Hematopoietic multipotent progenitor cell (in vitro differentiated cells): Measurements from ENCODE around the gene CLCN6. TPM values are rescaled to one million over a fixed set of nuclear protein-coding genes. Genes with fewer than 3 reads are reported as not detected.

Source experiments
- DNase-seq, 3 donors: peaks; one replicate each; pipeline ENCODE4 v3.0.0-alpha.2; 2011 to 2015; ENCODE audit warnings: low read depth in 2 of 3, low spot score in 2 of 3
- total RNA-seq: library from RNA; depleted of rRNA; stranded (reverse); fragments of >200 nt; gene quantifications from one replicate; pipeline ENCODE4 v1.2.3, GENCODE V29; 2012

CLCN6 gene
- total RNA-seq: 12.7 TPM

DNA sequence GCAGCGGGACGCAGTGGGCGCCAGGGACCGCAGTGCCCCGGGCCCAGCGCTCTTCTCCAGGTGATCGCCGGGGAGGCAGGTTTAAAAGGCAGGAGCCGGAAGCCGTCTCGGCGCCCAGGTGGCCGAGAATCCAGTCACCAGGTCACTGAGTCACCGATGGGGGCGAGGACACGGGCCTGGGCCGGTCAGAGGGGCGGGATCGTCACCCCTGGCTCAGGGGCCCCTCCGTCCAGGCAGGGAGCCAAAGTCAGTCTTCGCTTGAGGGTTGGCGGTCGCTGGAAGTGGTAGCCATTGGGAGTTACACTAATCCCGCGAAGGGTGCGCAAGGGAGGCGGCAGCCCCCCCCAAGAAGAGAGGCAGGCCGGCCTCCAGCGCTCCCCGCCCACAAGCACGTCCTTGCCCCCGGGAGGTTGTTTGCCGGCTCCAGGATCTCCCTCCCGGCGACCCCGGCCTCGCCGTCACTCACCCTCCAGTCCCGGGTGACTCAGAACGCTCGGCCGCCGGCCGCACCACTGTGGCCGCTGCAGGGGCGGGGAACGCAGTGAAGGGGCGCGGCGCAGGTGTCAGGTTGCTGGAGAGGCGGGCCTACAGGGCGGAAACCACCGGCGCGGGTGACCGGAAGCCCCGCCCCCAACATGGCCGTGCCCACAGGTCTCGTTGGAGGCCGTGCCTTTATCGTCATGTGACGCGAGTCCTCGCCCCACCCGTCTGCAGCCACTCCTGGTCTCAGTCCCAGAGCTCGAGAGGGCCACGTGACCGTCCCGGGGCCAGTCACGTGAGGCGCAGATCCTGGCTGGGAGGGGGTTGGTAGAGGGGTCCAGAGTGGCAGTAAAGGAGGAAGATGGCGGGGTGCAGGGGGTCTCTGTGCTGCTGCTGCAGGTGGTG, at the start of gene CLCN6, which contains the start of gene MTHFR:
Gene CLCN6 (plus strand): TSS at position 770 of the 885 bp plus-strand sequence. CDS start 72 bp downstream, at position 842.
Gene MTHFR (minus strand): TSS at position 543 of the 885 bp plus-strand sequence. CDS start 2,848 bp downstream, outside the sequence.
- peak; percentile 91 to 99 (median 99) for DNase-seq

DNA sequence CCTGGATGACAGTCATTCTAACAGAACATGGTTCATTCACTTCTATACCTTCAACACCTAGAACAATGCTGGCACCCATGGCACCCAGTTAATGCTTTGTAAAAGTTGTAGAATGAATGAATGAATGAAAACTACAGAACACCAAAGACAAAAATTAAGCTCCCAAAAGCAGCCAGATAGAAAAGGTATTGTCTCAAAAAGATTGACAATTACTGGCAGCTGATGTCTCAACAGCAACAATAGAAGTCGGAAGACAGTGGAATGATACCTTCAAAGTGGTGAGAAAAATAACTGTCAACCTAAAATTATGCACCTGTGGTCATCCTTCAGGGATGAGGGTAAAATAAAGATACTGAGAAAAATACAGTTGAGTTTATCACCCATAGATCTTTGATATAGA, 48.9 kb upstream of the CLCN6 start:
- DNase-seq: no peak

DNA sequence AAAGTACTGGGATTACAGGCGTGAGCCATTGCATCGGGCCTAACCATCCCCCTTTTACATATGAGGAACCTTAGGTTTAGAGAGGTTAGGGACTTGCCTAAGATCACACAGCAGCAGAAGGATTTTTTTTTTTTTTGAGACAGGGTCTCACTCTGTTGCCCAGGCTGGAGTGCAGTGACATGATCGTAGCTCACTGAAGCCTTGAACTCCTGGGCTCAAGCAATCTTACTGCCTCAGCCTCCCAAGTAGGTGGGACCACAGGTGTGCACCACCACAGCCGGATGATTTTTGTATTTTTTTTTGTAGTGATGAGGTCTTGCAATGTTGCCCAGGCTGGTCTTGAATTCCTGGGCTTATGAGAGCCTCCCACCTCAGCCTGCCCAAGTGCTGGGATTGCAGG, 46.2 kb upstream of the CLCN6 start:
- DNase-seq: no peak

DNA sequence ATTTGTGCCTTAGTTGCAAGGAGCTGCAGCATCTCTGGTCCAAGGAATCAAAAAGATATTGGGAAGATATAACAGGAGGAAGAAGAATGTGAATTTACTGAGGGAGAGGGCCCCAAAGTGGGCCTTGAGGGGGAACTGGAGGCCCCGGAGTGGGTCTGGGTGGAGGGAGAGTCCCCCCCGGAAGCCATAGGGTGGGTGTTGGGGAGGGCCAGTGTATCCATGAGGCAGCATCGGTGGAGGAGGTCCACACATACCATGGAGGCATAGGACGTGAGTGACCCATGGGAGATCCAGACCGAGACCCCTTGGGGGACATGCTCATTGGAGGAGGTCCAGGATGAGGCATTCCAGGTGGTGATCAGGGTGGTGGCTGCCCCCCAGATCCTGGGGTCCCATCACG, 44.7 kb upstream of the CLCN6 start:
- DNase-seq: no peak

DNA sequence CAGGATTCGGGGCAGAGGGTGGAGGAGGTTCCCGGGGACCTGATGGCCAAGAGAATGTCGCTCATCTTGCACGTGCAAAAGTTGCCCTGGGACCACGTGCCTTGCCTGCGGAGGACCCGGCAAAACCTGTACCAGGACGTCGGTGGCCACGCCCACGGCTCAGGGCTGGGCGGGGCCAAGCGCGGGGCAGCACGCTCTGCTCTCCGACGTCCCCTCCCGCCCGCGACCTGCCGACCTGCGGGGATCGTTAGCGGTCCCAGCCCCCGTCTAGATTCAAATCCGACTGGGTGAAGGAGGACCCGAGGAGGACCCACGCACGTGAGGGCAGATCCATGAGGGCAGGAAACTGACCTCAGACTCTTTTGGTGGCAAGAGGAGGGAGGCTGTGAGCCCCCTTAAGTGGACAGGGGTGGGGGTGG, 44.0 kb upstream of the CLCN6 start, which contains the start of gene C1orf167:
Gene C1orf167 (plus strand): TSS at position 206 of the 419 bp plus-strand sequence. CDS start 2,208 bp downstream, outside the sequence.
- DNase-seq: peak in 2 of 3 donors; percentile 24 to 27

- no peak for DNase-seq
These were observed 41.9 kb upstream of the CLCN6 start for GRCh38 chr1:11764115-11764514.

GRCh38 chr1:11764519-11764918, 41.5 kb upstream of the CLCN6 start:
- DNase-seq: no peak

DNA sequence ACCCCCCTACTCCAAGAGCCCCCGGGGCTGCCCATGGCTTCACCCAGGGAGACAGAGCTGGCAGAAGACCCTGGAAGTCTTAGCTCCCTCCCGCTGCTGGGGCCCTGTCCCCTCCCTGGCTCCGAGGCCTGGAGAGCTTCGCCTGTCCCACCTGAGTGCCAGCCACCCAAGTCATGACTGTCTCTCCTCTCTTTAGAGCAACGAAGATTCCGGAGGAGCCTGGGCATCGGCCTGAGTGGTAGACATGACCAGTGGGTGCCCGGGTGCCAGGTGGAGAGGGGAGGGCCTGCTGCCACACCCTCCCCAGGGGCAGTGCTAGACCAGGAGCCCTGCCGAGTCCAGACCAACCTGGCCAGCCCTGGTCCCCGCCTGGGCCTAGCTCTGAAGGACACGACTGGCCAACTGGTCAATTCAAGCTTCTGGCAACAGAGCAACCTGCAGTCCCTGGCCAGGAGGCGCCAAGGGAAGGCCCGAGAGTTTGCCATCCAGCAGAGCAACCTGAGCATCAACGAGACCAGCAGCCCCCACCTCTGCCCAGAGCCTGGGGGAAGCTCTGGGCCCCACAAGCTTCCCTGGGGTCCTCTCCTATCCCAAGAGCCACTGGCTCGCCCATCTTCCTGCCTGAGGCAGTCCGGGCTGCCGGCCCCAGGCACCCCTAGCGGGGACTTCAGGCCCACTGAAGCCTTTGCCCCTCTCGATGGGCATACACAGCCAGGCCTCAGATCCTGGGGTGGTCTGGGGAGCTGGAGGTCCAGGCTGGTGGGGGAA, 40.1 kb upstream of the CLCN6 start:
- no peak for DNase-seq

DNA sequence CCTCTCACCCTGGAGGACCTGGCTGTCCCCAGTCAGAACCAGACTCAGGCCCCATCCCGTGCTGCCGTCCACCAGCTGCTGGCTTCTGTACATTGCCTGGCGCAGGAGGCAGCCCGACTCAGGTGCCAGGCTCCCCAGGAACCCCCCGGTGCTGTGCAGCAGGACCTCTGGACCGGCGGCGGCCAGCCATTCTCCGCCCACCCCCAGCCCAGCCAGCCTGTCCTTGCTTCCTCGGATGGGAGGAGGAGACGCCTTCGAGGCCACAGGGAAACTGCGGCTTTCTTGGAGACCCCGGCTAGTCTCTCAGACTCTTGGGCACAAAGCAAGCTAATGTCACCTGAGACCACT, 39.6 kb upstream of the CLCN6 start:
- no peak for DNase-seq

GRCh38 chr1:11767922-11768704, 37.9 kb upstream of the CLCN6 start:
- no peak for DNase-seq

DNA sequence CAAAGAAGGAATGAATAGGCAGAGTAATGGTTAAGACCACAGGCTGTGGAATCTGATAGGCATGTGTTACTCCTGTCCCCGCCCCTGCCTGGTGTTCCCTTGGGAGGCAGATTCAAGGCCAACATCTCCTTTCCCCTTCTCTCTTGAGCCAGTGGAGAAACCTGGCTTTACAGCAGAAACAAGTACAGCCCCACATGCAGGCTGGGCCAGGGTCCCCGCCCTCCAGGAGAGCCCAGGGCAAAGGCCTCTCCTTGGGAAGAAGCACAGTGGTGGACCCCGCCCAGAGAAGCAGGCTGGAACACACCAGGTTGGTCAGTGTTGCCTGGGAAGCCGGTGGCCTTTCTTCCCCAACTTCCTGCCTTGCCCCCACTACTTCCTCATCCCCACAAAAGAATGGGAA, 37.2 kb upstream of the CLCN6 start:
- DNase-seq: no peak

- no peak for DNase-seq
These were observed 36.7 kb upstream of the CLCN6 start for GRCh38 chr1:11769274-11769673.

DNA sequence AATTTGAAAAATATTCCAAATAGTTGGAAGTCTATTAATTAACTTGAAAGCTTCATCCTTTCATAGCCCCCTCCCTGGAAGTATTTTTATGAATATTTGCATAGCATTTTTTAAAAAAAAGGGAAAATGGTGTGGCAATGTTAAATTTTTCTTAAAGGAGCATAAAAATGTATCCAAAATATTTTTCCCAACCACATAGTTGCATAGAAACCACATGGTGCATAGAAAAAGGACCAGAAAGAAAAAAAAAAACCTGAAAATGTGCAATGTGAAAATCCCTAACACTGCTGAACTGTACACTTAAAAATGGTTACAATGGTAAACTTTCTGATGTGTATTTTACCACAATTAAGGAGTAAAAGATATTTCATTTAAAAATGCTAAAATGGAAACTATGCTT, 36.0 kb upstream of the CLCN6 start:
- no peak for DNase-seq

GRCh38 chr1:11771481-11772043, 34.4 kb upstream of the CLCN6 start:
- DNase-seq: no peak

- no peak for DNase-seq
These were observed 33.5 kb upstream of the CLCN6 start for GRCh38 chr1:11772458-11772857.

- no peak for DNase-seq
These were observed 31.2 kb upstream of the CLCN6 start for GRCh38 chr1:11774753-11775152.

- no peak for DNase-seq
These were observed 28.2 kb upstream of the CLCN6 start for GRCh38 chr1:11777658-11778322.

DNA sequence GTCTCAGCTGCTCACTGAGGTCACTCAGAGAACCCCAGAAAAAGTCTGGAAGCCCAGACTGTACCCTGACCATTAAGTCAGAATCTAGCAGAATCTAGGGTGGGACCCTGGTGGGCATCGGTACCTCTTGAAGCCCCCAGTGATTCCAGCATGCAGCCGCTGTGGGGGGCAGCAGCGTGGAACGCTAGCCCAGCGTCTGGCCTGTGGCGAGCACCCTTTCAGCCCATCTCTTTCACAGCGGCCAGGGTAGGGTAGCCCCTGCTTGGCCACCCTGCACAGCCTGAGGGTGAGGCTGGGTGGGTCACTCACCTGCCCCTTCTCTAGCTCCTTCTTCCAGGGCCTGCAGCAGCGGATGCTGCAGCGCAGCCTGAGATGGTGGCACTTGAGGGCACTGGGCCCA, 27.7 kb upstream of the CLCN6 start:
- DNase-seq: no peak

DNA sequence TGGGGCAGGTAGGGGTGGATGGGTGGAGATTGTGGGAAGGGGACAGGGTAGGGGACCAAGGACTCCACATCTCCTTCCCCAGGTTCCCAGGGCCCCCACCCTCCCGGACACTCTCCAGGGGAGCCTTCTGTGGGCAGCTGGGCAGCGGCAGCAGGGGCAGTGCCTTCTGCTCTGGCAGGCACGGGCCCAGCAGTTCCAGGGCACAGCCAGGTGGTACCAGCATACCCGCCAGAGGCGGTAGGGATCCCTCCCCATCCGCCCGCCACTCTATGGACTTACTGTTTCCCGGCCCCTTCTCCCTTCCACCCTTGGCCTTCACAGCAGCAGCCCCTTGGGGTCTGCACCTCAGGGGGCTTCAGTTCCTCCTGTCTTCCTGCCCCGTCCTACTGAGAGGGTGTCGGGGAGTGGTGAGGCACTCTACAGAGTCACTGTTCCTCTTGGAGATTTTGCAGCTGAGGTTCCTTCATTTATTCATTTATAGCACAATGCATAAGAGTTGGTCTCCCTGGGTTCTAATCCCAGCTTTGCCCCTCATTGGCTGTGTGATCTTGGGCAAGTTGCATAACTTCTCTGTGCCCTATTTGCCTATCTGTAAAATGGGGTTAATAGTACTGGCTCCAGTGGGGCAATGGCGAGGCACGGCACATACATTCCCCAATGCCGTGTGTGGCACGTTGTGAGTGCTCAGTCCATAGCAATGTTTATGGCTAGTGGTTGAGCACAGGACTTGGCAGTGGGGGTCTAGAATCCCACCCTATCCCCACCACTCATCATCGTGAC, 27.0 kb upstream of the CLCN6 start:
- DNase-seq: no peak
